ENCODE data around the gene TOX2. TPM values are rescaled to one million over a fixed set of nuclear protein-coding genes. Genes with fewer than 3 reads are reported as not detected.
A peak's percentile ranks its signal among the peaks of the same experiment; 100 is the strongest.

The TOX2 gene
- total and polyA plus RNA-seq, 2 of the 8 experiments (the other 6 are each of a cell fraction or from before 2014, with no cell fraction given) = 1.8 to 3.4 TPM

DNA sequence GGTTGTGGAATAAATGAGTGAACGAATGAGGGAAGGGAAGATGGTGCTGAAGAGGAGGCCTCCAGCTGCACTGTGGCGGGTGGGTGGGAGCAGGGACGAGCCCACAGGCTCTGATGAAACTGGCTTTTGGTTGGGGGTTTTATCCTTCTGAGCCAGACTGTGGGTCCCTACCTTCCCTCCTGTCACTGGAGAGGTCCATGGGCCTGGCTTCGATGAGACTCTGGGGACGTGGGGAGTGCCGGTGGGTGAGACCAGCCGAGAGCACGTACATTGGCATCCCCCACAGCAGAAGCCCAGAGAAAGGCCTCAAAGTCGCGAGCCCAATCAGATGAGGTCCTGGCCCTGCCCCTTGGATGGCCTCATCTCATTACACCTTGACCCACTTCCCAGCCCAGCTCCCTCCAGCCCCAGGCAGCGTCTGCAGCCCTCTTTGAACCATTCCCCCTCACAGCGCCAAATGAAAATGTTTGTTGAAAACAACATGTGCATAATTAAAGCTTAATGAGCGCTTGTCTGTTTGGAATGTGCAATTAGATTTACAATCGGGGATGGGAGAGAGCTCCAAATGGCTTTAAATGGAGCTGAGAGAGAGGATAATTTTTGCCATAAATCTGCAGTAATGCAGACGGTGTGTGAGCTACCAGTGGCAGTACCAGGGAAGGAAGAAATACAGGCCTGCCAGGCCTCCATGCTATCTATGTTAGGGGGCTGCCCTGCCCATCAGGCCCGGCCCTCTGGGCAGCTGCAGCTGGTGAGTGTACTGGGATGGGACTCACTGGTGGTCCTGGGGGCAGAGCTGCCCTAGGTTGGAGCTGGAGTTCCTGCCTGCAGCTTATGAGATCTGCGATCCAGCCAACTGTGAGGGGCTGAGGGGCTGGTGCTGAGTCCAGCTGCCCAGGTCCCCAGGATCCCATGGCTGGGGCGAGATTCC, 47.2 kb downstream of the TOX2 start:
- DNase-seq (ENCODE audit: low read depth in 1 of 2, low spot score in 2 of 2) (no peak), FAIRE-seq (no peak)
- H3K4me2 ChIP-seq (ENCODE audit: insufficient read depth in 1 of 2, low read depth in 2 of 2, low read length in 2 of 2) = no peak overlapping the region
- no peaks in the 10 kb centered on the region for H3K79me2 ChIP-seq (ENCODE audit: control insufficient read depth in 1 of 2, insufficient read depth in 2 of 2, low read length in 2 of 2)
- H3K9me3 ChIP-seq (ENCODE audit: insufficient read depth in 2 of 2, low read depth in 1 of 2, low read length in 1 of 2) = no peaks in the 10 kb centered on the region
- H3K36me3 ChIP-seq (ENCODE audit: control insufficient read depth in 2 of 4, insufficient read depth in 4 of 4, low read length in 3 of 4) = no peaks in the 10 kb centered on the region
- no peak overlapping the region for H4K91ac ChIP-seq (replicated peaks; ENCODE audit: insufficient read length, low read length)
- H2AK5ac ChIP-seq (ENCODE audit: low read depth, low read length) = peak overlapping the region; percentile 40; the same call in 1 of the 2 replicates
- H3K27me3 ChIP-seq (replicated peaks in 1 of 4; ENCODE audit: control insufficient read depth in 3 of 4, extremely low read depth in 1 of 4, insufficient read depth in 3 of 4, low read length in 3 of 4) = peaks cover 0 to 4% (median under 1%) of the 10 kb centered on the region in 4 experiments; a peak in 3 of 7 replicates
- H2BK20ac ChIP-seq (ENCODE audit: low read length) = no peak overlapping the region
- no peak overlapping the region; the same call in 1 of the 2 replicates for H4K8ac ChIP-seq (ENCODE audit: extremely low read depth, insufficient read depth, low read length)
- H3K23ac ChIP-seq (ENCODE audit: insufficient read length) = no peak overlapping the region
- H4K5ac ChIP-seq (ENCODE audit: insufficient read length, low read depth, low read length) = no peak overlapping the region
- H3K79me1 ChIP-seq (ENCODE audit: low read depth, low read length) = peaks cover 2% of the 10 kb centered on the region; the same call in 1 of the 2 replicates
- 69% methylated on average over 16 of the region's 18 CpGs; no CpG with 5 or more reads in 1 of the 2 experiments for WGBS, 2 experiments (ENCODE audit: extremely low coverage in 1 of 2, insufficient coverage in 1 of 2, insufficient read length in 1 of 2, insufficient replicate concordance in 2 of 2, low coverage in 1 of 2, low lambda C conversion rate in 2 of 2, missing lambda C conversion rate in 1 of 2)
- H3K18ac ChIP-seq (ENCODE audit: extremely low read depth, low read length) = peak overlapping the region; percentile 2; the same call in 1 of the 2 replicates
- no peak overlapping the region for H2AFZ ChIP-seq (ENCODE audit: low read length)
- peak overlapping the region; percentile 27; the same call in 1 of the 2 replicates for H2BK12ac ChIP-seq (ENCODE audit: low read depth, low read length)
- no peak overlapping the region for H3K9ac ChIP-seq (replicated peaks in 1 of 4; ENCODE audit: extremely low read depth in 1 of 4, low read depth in 3 of 4, low read length in 3 of 4)
- H3K14ac ChIP-seq (ENCODE audit: insufficient read length) = no peak overlapping the region
- H3K56ac ChIP-seq (replicated peaks; ENCODE audit: insufficient read length, low read depth, low read length) = no peak overlapping the region
- H3K23me2 ChIP-seq (ENCODE audit: low read depth, low read length) = no peaks in the 10 kb centered on the region; the same call in 1 of the 2 replicates
- H3K4me1 ChIP-seq (replicated peaks in 1 of 4; ENCODE audit: control insufficient read depth in 3 of 4, insufficient read depth in 4 of 4, low read length in 3 of 4) = peaks cover 0 to 18% (median 4%) of the 10 kb centered on the region in 4 experiments; a peak in 4 of 7 replicates
- no peak overlapping the region for H2BK15ac ChIP-seq (ENCODE audit: low read length)
- ChIA-PET POLR2A (ENCODE audit: partially characterized antibody) (no interaction called here), CTCF (ENCODE audit: partially characterized antibody) (interaction anchor here (1.7 kb wide), 1 partner anchor 19 kb away, joined by 4 read pairs; no protein-coding TSS in a partner anchor)
- no peak overlapping the region for H2BK5ac ChIP-seq (ENCODE audit: low read depth, low read length)
- H3K27ac ChIP-seq (ENCODE audit: low read depth, low read length) = no peak overlapping the region
- peaks cover 0 to 2% of the 10 kb centered on the region in 2 experiments for H4K20me1 ChIP-seq (replicated peaks in 1 of 2; ENCODE audit: control insufficient read depth in 1 of 2, insufficient read depth in 2 of 2, low read length in 2 of 2)
- H2BK120ac ChIP-seq (replicated peaks; ENCODE audit: low read depth, low read length) = no peak overlapping the region
- no peak overlapping the region for H3K4ac ChIP-seq (replicated peaks; ENCODE audit: insufficient read length, low read depth, low read length)
- no peak overlapping the region for H3K4me3 ChIP-seq (ENCODE audit: extremely low read depth in 1 of 4, insufficient read depth in 2 of 4, low read depth in 3 of 4, low read length in 4 of 4)
- no peak for TF ChIP-seq NRF1 (IDR thresholded peaks at IDR 0.05; ENCODE audit: low read depth, low read length)
- TF ChIP-seq TAF7 (optimal IDR thresholded peaks at IDR 0.05; ENCODE audit: borderline replicate concordance, low read depth, low read length) = no peak
- no peak for TF ChIP-seq ASH2L (IDR thresholded peaks at IDR 0.05; ENCODE audit: low read length)
- TF ChIP-seq TEAD4 (IDR thresholded peaks at IDR 0.05; ENCODE audit: low read depth, low read length) = no peak
- TF ChIP-seq CHD1 (IDR thresholded peaks at IDR 0.05; ENCODE audit: low read depth, low read length) = no peak
- no peak for TF ChIP-seq CBX8 (IDR thresholded peaks at IDR 0.05; ENCODE audit: borderline replicate concordance, low read depth, low read length)
- no peak for TF ChIP-seq KDM4A (IDR thresholded peaks at IDR 0.05; ENCODE audit: low read depth, low read length, severe bottlenecking)
- TF ChIP-seq CREB1 (IDR thresholded peaks at IDR 0.05) = no peak
- no peak for TF ChIP-seq SP4 (IDR thresholded peaks at IDR 0.05; ENCODE audit: low read length)
- TF ChIP-seq GABPA (IDR thresholded peaks at IDR 0.05; ENCODE audit: borderline replicate concordance, insufficient read depth, low read length) = no peak
- no peak for TF ChIP-seq TBP (IDR thresholded peaks at IDR 0.05; ENCODE audit: low read depth, low read length)
- TF ChIP-seq BRCA1 (IDR thresholded peaks at IDR 0.05; ENCODE audit: low read depth, low read length) = no peak
- no peak for TF ChIP-seq SIRT6 (IDR thresholded peaks at IDR 0.05; ENCODE audit: low read length)

Data from H1 (cell line).